PC-9 (cell line): ENCODE measurements around the gene TSPAN32.

Source experiments
- EZH2 ChIP-seq: fragments of 200-600 bp; sonication (generic); IDR thresholded peaks from 2 replicates; pipeline ENCODE4 v1.8.0; 2017; ENCODE audit warnings: antibody characterized with exemption, low read depth
- TF ChIP-seq, protein P1 (sequence below): fragments of 200-600 bp; sonication (generic); conservative IDR thresholded peaks from 2 replicates; pipeline ENCODE4 v1.6.1; 2017; ENCODE audit warnings: mixed run types, antibody characterized with exemption, mild to moderate bottlenecking, moderate library complexity

GRCh38 chr11:2331404-2331803, 29.6 kb downstream of the TSPAN32 start:
- TF ChIP-seq, protein P1, sequence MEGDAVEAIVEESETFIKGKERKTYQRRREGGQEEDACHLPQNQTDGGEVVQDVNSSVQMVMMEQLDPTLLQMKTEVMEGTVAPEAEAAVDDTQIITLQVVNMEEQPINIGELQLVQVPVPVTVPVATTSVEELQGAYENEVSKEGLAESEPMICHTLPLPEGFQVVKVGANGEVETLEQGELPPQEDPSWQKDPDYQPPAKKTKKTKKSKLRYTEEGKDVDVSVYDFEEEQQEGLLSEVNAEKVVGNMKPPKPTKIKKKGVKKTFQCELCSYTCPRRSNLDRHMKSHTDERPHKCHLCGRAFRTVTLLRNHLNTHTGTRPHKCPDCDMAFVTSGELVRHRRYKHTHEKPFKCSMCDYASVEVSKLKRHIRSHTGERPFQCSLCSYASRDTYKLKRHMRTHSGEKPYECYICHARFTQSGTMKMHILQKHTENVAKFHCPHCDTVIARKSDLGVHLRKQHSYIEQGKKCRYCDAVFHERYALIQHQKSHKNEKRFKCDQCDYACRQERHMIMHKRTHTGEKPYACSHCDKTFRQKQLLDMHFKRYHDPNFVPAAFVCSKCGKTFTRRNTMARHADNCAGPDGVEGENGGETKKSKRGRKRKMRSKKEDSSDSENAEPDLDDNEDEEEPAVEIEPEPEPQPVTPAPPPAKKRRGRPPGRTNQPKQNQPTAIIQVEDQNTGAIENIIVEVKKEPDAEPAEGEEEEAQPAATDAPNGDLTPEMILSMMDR: no peak
- TF ChIP-seq EZH2: no peak
